Measurements from ENCODE around the gene SLC30A1. TPM values are rescaled to one million over a fixed set of nuclear protein-coding genes. Genes with fewer than 3 reads are reported as not detected.
"Not testable (repeated sequence)": the region's sequence is repeated elsewhere in the genome, so short reads cannot be mapped to it uniquely, and the experiment has no call there.

The SLC30A1 gene
- total and polyA plus RNA-seq, 7 donors = 0.35 to 5.2 (median 1.8) TPM

DNA sequence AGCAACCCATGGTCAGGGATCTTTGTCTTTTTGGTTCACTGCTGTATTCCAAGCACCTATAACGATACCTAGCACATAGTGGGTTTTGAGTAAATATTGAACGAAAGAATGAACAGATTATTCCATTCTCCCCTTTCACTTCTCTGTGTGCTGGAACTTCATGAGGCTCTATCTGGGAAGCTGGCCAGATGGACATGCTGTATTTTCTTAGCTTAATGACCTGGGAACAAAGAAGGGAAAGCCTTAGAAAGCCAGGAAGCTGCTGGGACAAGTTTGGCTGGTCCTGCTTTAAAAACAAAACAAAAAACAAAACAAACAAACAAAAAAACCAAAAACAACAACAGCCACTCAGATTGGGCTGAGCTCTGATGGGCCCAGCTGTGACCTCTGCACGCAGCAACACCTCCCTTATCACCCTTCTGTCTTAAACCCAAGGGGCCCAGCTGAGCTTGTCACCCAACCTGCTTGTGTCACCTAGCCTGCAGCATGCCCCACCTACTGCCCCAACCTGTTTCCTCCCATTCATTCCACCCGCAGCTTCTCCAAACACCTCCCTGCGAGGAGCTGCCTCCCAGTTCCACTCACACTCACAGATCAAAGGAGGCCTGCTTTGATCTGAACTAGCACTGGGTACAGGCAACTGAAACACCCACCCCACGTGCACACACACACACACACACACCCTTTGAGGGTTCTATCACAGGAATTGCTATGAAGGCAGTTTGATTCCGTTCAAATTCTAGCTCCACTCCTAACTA lies 37.1 kb downstream of the SLC30A1 start:
- H3K9me3 ChIP-seq = no peaks in the 10 kb centered on the region
- intact Hi-C loops (cut with DNase I) = no loop called here
- ATAC-seq = no peak
- TF ChIP-seq, protein P1, sequence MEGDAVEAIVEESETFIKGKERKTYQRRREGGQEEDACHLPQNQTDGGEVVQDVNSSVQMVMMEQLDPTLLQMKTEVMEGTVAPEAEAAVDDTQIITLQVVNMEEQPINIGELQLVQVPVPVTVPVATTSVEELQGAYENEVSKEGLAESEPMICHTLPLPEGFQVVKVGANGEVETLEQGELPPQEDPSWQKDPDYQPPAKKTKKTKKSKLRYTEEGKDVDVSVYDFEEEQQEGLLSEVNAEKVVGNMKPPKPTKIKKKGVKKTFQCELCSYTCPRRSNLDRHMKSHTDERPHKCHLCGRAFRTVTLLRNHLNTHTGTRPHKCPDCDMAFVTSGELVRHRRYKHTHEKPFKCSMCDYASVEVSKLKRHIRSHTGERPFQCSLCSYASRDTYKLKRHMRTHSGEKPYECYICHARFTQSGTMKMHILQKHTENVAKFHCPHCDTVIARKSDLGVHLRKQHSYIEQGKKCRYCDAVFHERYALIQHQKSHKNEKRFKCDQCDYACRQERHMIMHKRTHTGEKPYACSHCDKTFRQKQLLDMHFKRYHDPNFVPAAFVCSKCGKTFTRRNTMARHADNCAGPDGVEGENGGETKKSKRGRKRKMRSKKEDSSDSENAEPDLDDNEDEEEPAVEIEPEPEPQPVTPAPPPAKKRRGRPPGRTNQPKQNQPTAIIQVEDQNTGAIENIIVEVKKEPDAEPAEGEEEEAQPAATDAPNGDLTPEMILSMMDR (IDR thresholded peaks at IDR 0.05) = no peak
- no peaks in the 10 kb centered on the region for H3K36me3 ChIP-seq (ENCODE audit: insufficient read depth in 1 of 2, low read depth in 1 of 2)
- no peaks in the 10 kb centered on the region for H3K27me3 ChIP-seq (ENCODE audit: insufficient read depth in 3 of 3, low read length in 2 of 3)
- DNase-seq = no peak
- no peaks in the 10 kb centered on the region for H3K4me1 ChIP-seq
- H3K4me3 ChIP-seq = no peak overlapping the region
- 44 to 52% (median 45%) methylated on average over 7 of the region's 7 CpGs for WGBS, 3 donors
- no peak overlapping the region for H3K27ac ChIP-seq

DNA sequence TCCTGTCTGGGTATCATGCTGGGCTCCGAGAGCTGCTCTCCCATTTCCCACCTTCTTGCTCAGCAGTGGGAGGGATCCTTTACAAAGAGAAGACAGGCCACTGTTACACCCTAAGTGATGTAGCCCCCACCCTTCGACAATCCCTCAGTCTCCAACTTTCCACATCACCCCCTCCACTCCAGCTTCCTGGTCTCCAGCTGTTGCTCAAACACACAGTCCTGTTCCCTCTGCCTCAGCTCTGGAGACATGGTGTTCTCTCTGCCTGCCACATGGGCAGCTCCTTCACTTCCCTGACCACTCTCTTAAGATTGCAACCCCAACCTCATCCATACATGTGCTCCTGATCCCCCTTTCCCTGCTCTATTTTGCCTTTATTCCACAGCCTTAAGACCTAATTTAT lies 37.7 kb downstream of the SLC30A1 start:
- H3K4me3 ChIP-seq = no peak overlapping the region
- no peaks in the 10 kb centered on the region for H3K9me3 ChIP-seq
- ATAC-seq = no peak
- TF ChIP-seq, protein P1 (IDR thresholded peaks at IDR 0.05) = no peak
- 21 to 81% (median 53%) methylated on average over 1 to 2 of the region's 2 CpGs for WGBS, 3 donors
- DNase-seq = no peak
- no peak overlapping the region for H3K27ac ChIP-seq
- H3K27me3 ChIP-seq (ENCODE audit: insufficient read depth in 3 of 3, low read length in 2 of 3) = no peaks in the 10 kb centered on the region
- no peaks in the 10 kb centered on the region for H3K36me3 ChIP-seq (ENCODE audit: insufficient read depth in 1 of 2, low read depth in 1 of 2)
- intact Hi-C loops (cut with DNase I) = no loop called here
- no peaks in the 10 kb centered on the region for H3K4me1 ChIP-seq

DNA sequence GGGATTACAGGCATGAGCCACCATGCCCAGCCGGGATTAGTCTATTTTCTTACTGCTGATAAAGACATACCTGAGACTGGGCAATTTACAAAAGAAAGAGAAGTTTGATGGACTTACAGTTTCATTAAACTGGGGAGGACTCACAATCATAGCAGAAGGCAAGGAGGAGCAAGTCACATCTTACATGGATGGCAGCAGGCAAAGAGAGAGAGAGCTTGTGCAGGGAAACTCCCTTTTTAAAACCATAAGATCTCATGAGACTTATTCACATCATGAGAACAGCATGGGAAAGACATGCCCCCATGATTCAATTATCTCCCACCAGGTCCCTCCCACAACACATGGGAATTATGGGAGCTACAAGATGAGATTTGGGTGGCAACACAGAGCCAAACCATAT lies 38.1 kb downstream of the SLC30A1 start:
- ATAC-seq; H3K27ac ChIP-seq; H3K4me1 ChIP-seq; H3K27me3 ChIP-seq (ENCODE audit: insufficient read depth in 3 of 3, low read length in 2 of 3); DNase-seq; H3K9me3 ChIP-seq; H3K4me3 ChIP-seq; H3K36me3 ChIP-seq (ENCODE audit: insufficient read depth in 1 of 2, low read depth in 1 of 2); intact Hi-C loops (cut with DNase I): not testable (repeated sequence)
- WGBS, 3 donors = 96 to 100% (median 96%) methylated on average over 1 of the region's 1 CpG

DNA sequence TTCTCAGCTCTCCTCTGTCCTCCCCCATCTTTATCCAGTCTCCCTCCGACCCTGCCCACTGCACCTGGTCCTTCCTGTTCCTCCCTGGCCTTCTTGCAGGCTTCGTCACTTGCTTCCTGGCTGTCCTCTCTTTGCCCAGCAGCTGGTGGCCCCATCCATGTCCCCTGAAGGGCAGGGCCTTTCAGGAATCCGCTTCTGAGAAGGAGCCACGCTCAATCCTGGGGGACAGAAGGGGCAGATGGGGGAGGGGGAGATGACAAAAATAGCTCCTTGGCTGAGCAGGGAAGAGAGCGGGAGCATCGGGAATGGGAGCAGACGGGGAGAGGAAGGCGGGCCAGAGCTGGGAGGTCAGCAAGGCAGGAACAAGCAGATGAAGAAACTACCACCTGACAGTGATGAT lies 40.7 kb downstream of the SLC30A1 start:
- intact Hi-C loops (cut with DNase I) = no loop called here
- TF ChIP-seq, protein P1 (IDR thresholded peaks at IDR 0.05) = no peak
- Histone ChIP-seq H3K4me1 (no peaks in the 10 kb centered on the region), H3K4me3 (no peak overlapping the region), H3K27ac (no peak overlapping the region), H3K27me3 (ENCODE audit: insufficient read depth in 3 of 3, low read length in 2 of 3) (no peaks in the 10 kb centered on the region), H3K9me3 (no peaks in the 10 kb centered on the region), H3K36me3 (ENCODE audit: insufficient read depth in 1 of 2, low read depth in 1 of 2) (no peaks in the 10 kb centered on the region)
- DNase-seq (no peak), ATAC-seq (no peak)
- 45 to 59% (median 56%) methylated on average over 8 of the region's 8 CpGs for WGBS, 3 donors

DNA sequence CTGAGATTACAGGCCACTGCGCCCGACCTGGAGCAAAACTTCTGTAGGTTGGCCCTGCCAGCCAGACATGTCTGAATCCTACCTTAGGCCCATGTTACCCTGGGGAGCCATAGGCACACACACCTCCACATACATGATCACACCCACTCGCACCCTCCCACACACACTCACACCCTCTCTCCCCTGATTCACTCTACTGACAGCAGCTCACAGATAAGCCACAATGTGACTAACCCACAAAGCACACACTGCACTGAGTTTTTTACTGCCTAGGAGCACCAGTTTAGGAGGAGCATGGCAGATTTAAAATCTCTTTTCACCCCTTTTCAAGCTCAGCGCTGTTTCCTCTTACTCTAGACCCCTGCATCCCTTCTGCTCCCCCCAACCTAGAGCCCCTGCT lies 41.7 kb downstream of the SLC30A1 start:
- intact Hi-C loops (cut with DNase I) = no loop called here

More for the DNA sequence above, 41.7 kb downstream of the SLC30A1 start:
- Histone ChIP-seq H3K27ac (no peak overlapping the region), H3K4me3 (no peak overlapping the region), H3K27me3 (ENCODE audit: insufficient read depth in 3 of 3, low read length in 2 of 3) (no peaks in the 10 kb centered on the region), H3K4me1 (peaks cover 2% of the 10 kb centered on the region), H3K9me3 (no peaks in the 10 kb centered on the region), H3K36me3 (ENCODE audit: insufficient read depth in 1 of 2, low read depth in 1 of 2) (no peaks in the 10 kb centered on the region)
- ATAC-seq (no peak), DNase-seq (no peak)
- 93 to 96% (median 95%) methylated on average over 4 of the region's 4 CpGs for WGBS, 3 donors
- TF ChIP-seq, protein P1 (IDR thresholded peaks at IDR 0.05) = no peak
